Measurements from ENCODE around the gene GPR18.
"Not testable (repeated sequence)": the region's sequence is repeated elsewhere in the genome, so short reads cannot be mapped to it uniquely, and the experiment has no call there.

Gene GPR18

GRCh38 chr13:99265821-99266426, 7.7 kb upstream of the GPR18 start:
- peak; percentile 48 for DNase-seq

GRCh38 chr13:99265162-99265800, 7.1 kb upstream of the GPR18 start:
- DNase-seq: peak; percentile 17

GRCh38 chr13:99264051-99264450, 5.9 kb upstream of the GPR18 start:
- no peak for DNase-seq

- DNase-seq: no peak
These were observed 5.1 kb upstream of the GPR18 start for GRCh38 chr13:99263126-99263785.

- no peak for DNase-seq
These were observed 2.9 kb upstream of the GPR18 start for GRCh38 chr13:99261059-99261458.

- DNase-seq: no peak
These were observed 2.0 kb upstream of the GPR18 start for GRCh38 chr13:99260216-99260615.

GRCh38 chr13:99258946-99259345, 767 bp upstream of the GPR18 start:
- no peak for DNase-seq

- DNase-seq: no peak
These were observed 888 bp downstream of the GPR18 start for GRCh38 chr13:99257291-99257690.

GRCh38 chr13:99256709-99257108, 1.5 kb downstream of the GPR18 start:
- no peak for DNase-seq

- DNase-seq: no peak
These were observed 1.9 kb downstream of the GPR18 start for GRCh38 chr13:99256283-99256682.

- DNase-seq: peak; percentile 42
These were observed 2.9 kb downstream of the GPR18 start for GRCh38 chr13:99255271-99255670.

GRCh38 chr13:99254830-99255229, 3.3 kb downstream of the GPR18 start:
- DNase-seq: no peak

- DNase-seq: no peak
These were observed 6.3 kb downstream of the GPR18 start for GRCh38 chr13:99251921-99252320.

- DNase-seq: no peak
These were observed 7.0 kb downstream of the GPR18 start for GRCh38 chr13:99250982-99251825.

GRCh38 chr13:99249606-99250005, 8.6 kb downstream of the GPR18 start:
- not testable (repeated sequence) for DNase-seq

GRCh38 chr13:99249178-99249577, 9.0 kb downstream of the GPR18 start:
- DNase-seq: not testable (repeated sequence)

GRCh38 chr13:99246100-99246499, 12.1 kb downstream of the GPR18 start:
- DNase-seq: no peak

GRCh38 chr13:99237981-99238662, 20.1 kb downstream of the GPR18 start:
- DNase-seq: no peak

- no peak for DNase-seq
These were observed 26.5 kb downstream of the GPR18 start for GRCh38 chr13:99231721-99232120.

- DNase-seq: no peak
These were observed 27.2 kb downstream of the GPR18 start for GRCh38 chr13:99230991-99231390.

GRCh38 chr13:99230588-99230987, 27.6 kb downstream of the GPR18 start:
- not testable (repeated sequence) for DNase-seq

Data from retina (tissue), 1 donor.